ENCODE measurements around the gene KRT77. TPM values are rescaled to one million over a fixed set of nuclear protein-coding genes. Genes with fewer than 3 reads are reported as not detected.

Gene KRT77
- total RNA-seq, 2 experiments from 2014 or later = not detected

DNA sequence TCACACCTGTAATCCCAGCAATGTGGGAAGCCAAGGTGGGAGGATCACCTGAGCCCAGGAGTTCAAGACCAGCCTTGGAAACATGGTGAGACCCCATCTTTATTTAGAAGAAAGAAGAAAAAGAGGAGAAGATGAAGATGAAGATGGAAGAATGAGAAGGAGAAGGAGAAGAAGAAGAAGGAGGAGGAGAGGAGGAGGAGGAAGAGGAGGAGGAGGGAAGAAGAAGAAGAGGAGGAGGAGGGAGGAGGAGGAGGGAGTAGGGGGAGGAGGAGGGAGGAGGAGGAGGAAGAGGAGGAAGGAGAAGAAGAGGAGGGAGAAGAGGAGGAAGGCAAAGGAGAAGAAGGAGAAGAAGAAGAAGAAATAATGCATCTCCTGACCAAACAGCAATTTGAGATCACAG, 14.1 kb downstream of the KRT77 start:
- H3K27ac ChIP-seq (ENCODE audit: low read depth, low read length, poor library complexity, severe bottlenecking) = no peak overlapping the region
- H3K36me3 ChIP-seq (ENCODE audit: insufficient read depth, low read length) = no peaks in the 10 kb centered on the region
- no peak overlapping the region for H3K4me2 ChIP-seq (ENCODE audit: low read length)
- no peak for TF ChIP-seq EZH2phosphoT487 (IDR thresholded peaks at IDR 0.05; ENCODE audit: borderline replicate concordance, low read depth, low read length)
- TF ChIP-seq, protein P1, sequence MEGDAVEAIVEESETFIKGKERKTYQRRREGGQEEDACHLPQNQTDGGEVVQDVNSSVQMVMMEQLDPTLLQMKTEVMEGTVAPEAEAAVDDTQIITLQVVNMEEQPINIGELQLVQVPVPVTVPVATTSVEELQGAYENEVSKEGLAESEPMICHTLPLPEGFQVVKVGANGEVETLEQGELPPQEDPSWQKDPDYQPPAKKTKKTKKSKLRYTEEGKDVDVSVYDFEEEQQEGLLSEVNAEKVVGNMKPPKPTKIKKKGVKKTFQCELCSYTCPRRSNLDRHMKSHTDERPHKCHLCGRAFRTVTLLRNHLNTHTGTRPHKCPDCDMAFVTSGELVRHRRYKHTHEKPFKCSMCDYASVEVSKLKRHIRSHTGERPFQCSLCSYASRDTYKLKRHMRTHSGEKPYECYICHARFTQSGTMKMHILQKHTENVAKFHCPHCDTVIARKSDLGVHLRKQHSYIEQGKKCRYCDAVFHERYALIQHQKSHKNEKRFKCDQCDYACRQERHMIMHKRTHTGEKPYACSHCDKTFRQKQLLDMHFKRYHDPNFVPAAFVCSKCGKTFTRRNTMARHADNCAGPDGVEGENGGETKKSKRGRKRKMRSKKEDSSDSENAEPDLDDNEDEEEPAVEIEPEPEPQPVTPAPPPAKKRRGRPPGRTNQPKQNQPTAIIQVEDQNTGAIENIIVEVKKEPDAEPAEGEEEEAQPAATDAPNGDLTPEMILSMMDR (conservative IDR thresholded peaks at IDR 0.05; ENCODE audit: low read length) = no peak
- H3K4me3 ChIP-seq (ENCODE audit: low read depth, low read length, poor library complexity, severe bottlenecking) = no peak overlapping the region
- H3K9me3 ChIP-seq (ENCODE audit: low read length) = no peaks in the 10 kb centered on the region
- DNase-seq (ENCODE audit: low spot score) = no peak
- H3K9me2 ChIP-seq (ENCODE audit: insufficient read depth, low read length) = no peaks in the 10 kb centered on the region
- intact Hi-C loops (cut with micrococcal nuclease; ENCODE audit: unreplicated experiment) = no loop called here
- ChIA-PET CTCF (ENCODE audit: unreplicated experiment) (no interaction called here), POLR2A (no interaction called here)
- no peak overlapping the region for H2AFZ ChIP-seq (ENCODE audit: low read length)
- H4K20me1 ChIP-seq (ENCODE audit: insufficient read depth, low read length) = no peaks in the 10 kb centered on the region
- H3K4me1 ChIP-seq (ENCODE audit: insufficient read depth, low read length, poor library complexity, severe bottlenecking) = no peaks in the 10 kb centered on the region
- no TSS peak for BruUV-seq (replicated peaks)
- no peaks in the 10 kb centered on the region for H3K79me2 ChIP-seq (ENCODE audit: insufficient read depth, low read depth, low read length)

DNA sequence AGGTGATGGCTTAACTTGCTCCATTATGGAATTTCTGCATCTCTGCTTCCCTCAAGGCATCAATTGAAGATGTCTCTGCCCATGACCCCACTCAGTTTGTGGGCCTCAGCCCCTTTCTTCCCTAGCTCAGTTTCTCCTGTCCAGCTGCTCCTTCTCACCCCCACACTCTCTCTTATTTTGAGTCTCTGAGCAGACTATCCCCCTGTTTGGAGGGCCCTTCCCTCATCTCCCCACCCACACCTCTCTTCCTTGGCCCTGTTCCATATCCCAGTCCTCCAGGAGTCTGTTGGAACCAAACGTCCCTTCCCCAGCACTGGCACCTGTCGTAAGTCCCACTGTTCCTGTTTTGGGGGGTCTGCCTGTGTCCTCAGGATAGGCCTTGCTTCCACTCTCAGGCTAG, 14.8 kb downstream of the KRT77 start:
- no peak overlapping the region for H3K4me2 ChIP-seq (ENCODE audit: low read length)
- no peak overlapping the region for H3K27ac ChIP-seq (ENCODE audit: low read depth, low read length, poor library complexity, severe bottlenecking)
- DNase-seq (ENCODE audit: low spot score) = no peak
- no peak overlapping the region for H2AFZ ChIP-seq (ENCODE audit: low read length)
- H3K4me1 ChIP-seq (ENCODE audit: insufficient read depth, low read length, poor library complexity, severe bottlenecking) = no peaks in the 10 kb centered on the region
- TF ChIP-seq, protein P1 (conservative IDR thresholded peaks at IDR 0.05; ENCODE audit: low read length) = no peak
- TF ChIP-seq EZH2phosphoT487 (IDR thresholded peaks at IDR 0.05; ENCODE audit: borderline replicate concordance, low read depth, low read length) = no peak
- no TSS peak for BruUV-seq (replicated peaks)
- intact Hi-C loops (cut with micrococcal nuclease; ENCODE audit: unreplicated experiment) = no loop called here
- H3K4me3 ChIP-seq (ENCODE audit: low read depth, low read length, poor library complexity, severe bottlenecking) = no peak overlapping the region
- H3K79me2 ChIP-seq (ENCODE audit: insufficient read depth, low read depth, low read length) = no peaks in the 10 kb centered on the region
- H3K9me3 ChIP-seq (ENCODE audit: low read length) = no peaks in the 10 kb centered on the region
- POLR2A ChIA-PET = no interaction called here
- CTCF ChIA-PET (ENCODE audit: unreplicated experiment) = no interaction called here
- H4K20me1 ChIP-seq (ENCODE audit: insufficient read depth, low read length) = no peaks in the 10 kb centered on the region
- H3K36me3 ChIP-seq (ENCODE audit: insufficient read depth, low read length) = no peaks in the 10 kb centered on the region
- no peaks in the 10 kb centered on the region for H3K9me2 ChIP-seq (ENCODE audit: insufficient read depth, low read length)

DNA sequence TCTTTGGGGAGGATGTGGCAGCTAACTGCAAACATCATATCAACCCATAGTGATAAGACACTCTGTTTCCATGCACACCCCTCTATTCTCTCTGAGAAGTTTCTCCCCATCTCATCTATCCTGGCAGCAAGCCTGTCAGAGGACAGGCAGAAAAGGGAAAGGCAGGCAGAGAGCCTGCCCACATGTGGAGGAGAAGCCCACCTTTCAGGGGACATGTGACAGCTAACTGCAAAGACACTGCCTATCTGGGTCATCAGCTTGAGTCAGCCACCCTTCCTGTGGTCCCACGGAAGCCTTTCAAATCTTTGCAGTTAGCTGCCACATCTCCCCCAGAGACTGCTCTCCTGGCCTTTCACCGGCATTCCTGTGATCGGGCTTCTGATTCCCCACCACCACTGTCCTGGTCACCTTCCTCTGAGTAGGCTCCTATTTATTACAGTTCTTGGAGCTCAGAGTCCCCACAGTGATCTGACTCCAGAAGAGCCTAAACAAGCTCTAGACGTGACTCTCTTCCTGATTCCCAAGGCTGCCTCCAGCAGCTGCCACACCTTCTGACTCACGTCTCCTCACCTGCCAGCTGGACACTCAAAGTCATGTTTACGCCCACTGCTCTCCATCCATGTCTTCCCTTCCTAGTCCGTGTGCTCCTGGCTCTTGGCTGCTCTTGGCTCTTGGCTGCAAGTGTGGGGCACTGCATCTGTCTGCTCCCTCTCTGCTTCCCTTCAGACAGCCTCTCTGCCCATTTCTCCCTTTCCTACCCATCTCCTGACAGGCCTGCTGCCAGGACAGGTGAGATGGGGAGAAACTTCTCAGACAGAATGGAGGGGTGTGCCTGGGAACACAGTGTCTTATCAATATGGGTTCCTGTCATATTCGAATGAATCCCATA, 15.6 kb downstream of the KRT77 start:
- Histone ChIP-seq H2AFZ (ENCODE audit: low read length) (no peak overlapping the region), H3K4me2 (ENCODE audit: low read length) (no peak overlapping the region), H3K36me3 (ENCODE audit: insufficient read depth, low read length) (no peaks in the 10 kb centered on the region), H3K9me3 (ENCODE audit: low read length) (no peaks in the 10 kb centered on the region), H3K4me1 (ENCODE audit: insufficient read depth, low read length, poor library complexity, severe bottlenecking) (no peaks in the 10 kb centered on the region), H3K79me2 (ENCODE audit: insufficient read depth, low read depth, low read length) (no peaks in the 10 kb centered on the region), H4K20me1 (ENCODE audit: insufficient read depth, low read length) (no peaks in the 10 kb centered on the region), H3K4me3 (ENCODE audit: low read depth, low read length, poor library complexity, severe bottlenecking) (no peak overlapping the region), H3K9me2 (ENCODE audit: insufficient read depth, low read length) (no peaks in the 10 kb centered on the region), H3K27ac (ENCODE audit: low read depth, low read length, poor library complexity, severe bottlenecking) (no peak overlapping the region)
- no peak for DNase-seq (ENCODE audit: low spot score)
- CTCF ChIA-PET (ENCODE audit: unreplicated experiment) = no interaction called here
- POLR2A ChIA-PET = no interaction called here
- no TSS peak for BruUV-seq (replicated peaks)
- TF ChIP-seq, protein P1 (conservative IDR thresholded peaks at IDR 0.05; ENCODE audit: low read length) = no peak
- TF ChIP-seq EZH2phosphoT487 (IDR thresholded peaks at IDR 0.05; ENCODE audit: borderline replicate concordance, low read depth, low read length) = no peak
- intact Hi-C loops (cut with micrococcal nuclease; ENCODE audit: unreplicated experiment) = no loop called here

All from OCI-LY7 (cell line).